Measurements from ENCODE around the gene RNF130. TPM values are rescaled to one million over a fixed set of nuclear protein-coding genes. Genes with fewer than 3 reads are reported as not detected.

The RNF130 gene
- total RNA-seq, 4 donors from 2014 or later: 55.0 to 121 (median 69.4) TPM

GRCh38 chr5:180118391-180118791 is 46.8 kb upstream of the RNF130 start:
- H3K27ac ChIP-seq: no peak overlapping the region
- H3K4me3 ChIP-seq (replicated peaks in 1 of 3): no peak overlapping the region
- H3K36me3 ChIP-seq: no peaks in the 10 kb centered on the region
- peak in 1 of 2 donors; percentile 0 for DNase-seq
- peaks cover 3 to 6% of the 10 kb centered on the region in 2 donors for H3K4me1 ChIP-seq
- H3K27me3 ChIP-seq: no peaks in the 10 kb centered on the region
- TF ChIP-seq POLR2A (IDR thresholded peaks at IDR 0.05): no peak
- no peak for TF ChIP-seq CTCF (IDR thresholded peaks at IDR 0.05)
- WGBS, 2 donors: 98 to 100% methylated on average over 4 to 7 of the region's 14 CpGs
- intact Hi-C loops (cut with DNase I): loop anchor here (10.0 kb wide), 1 partner anchor 206 kb away; no protein-coding TSS in a partner anchor
- H3K9me3 ChIP-seq: no peaks in the 10 kb centered on the region

GRCh38 chr5:180117000-180117725 is 45.6 kb upstream of the RNF130 start:
- WGBS, 2 donors: 56 to 76% methylated on average over 8 to 9 of the region's 14 CpGs
- no peak overlapping the region for H3K27ac ChIP-seq

GRCh38 chr5:180116077-180116999 is 44.8 kb upstream of the RNF130 start:
- Histone ChIP-seq H3K4me1 (peaks cover 3 to 6% of the 10 kb centered on the region in 2 donors), H3K4me3 (replicated peaks in 1 of 3) (no peak overlapping the region), H3K27ac (no peak overlapping the region), H3K9me3 (no peaks in the 10 kb centered on the region), H3K36me3 (no peaks in the 10 kb centered on the region), H3K27me3 (no peaks in the 10 kb centered on the region)
- intact Hi-C loops (cut with DNase I): loop anchor here (10.0 kb wide), 1 partner anchor 208 kb away; no protein-coding TSS in a partner anchor
- no peak for DNase-seq
- 81 to 87% methylated on average over 24 to 27 of the region's 31 CpGs for WGBS, 2 donors
- TF ChIP-seq CTCF (IDR thresholded peaks at IDR 0.05) (no peak), POLR2A (IDR thresholded peaks at IDR 0.05) (no peak)

More at GRCh38 chr5:180117000-180117725, 45.6 kb upstream of the RNF130 start:
- TF ChIP-seq CTCF (IDR thresholded peaks at IDR 0.05) (peak; percentile 9 to 69 (median 60)), POLR2A (IDR thresholded peaks at IDR 0.05) (no peak)
- DNase-seq: peak; percentile 71 to 77
- Histone ChIP-seq H3K4me3 (replicated peaks in 1 of 3) (no peak overlapping the region), H3K4me1 (peaks cover 3 to 6% of the 10 kb centered on the region in 2 donors), H3K27me3 (no peaks in the 10 kb centered on the region), H3K36me3 (no peaks in the 10 kb centered on the region), H3K9me3 (no peaks in the 10 kb centered on the region)
- intact Hi-C loops (cut with DNase I): loop anchor here (10.0 kb wide), 1 partner anchor 208 kb away; no protein-coding TSS in a partner anchor

GRCh38 chr5:180115326-180116076 is 43.9 kb upstream of the RNF130 start:
- WGBS, 2 donors: 88 to 92% methylated on average over 14 of the region's 14 CpGs
- Histone ChIP-seq H3K4me1 (peaks cover 0 to 1% of the 10 kb centered on the region in 2 donors), H3K4me3 (replicated peaks in 1 of 3) (no peak overlapping the region), H3K36me3 (no peaks in the 10 kb centered on the region), H3K9me3 (no peaks in the 10 kb centered on the region), H3K27me3 (no peaks in the 10 kb centered on the region), H3K27ac (no peak overlapping the region)
- TF ChIP-seq POLR2A (IDR thresholded peaks at IDR 0.05) (no peak), CTCF (IDR thresholded peaks at IDR 0.05) (no peak)
- intact Hi-C loops (cut with DNase I): loop anchor here (10.0 kb wide), 1 partner anchor 209 kb away; no protein-coding TSS in a partner anchor
- DNase-seq: no peak
